GM18505 (cell line): ENCODE results near the gene OR1K1.

Experiments used
- ATAC-seq: cut with Tn5 transposase; IDR thresholded peaks from one replicate; pipeline ENCODE4 v1.9.1; 2021; ENCODE audit not compliant: unreplicated experiment
- POLR2A ChIP-seq: IDR thresholded peaks from 4 replicates; pipeline ENCODE4 v1.6.1; 2011; ENCODE audit warnings: borderline replicate concordance; ENCODE audit not compliant: insufficient read depth, insufficient read length; ENCODE audit errors: extremely low read depth

The OR1K1 gene

DNA sequence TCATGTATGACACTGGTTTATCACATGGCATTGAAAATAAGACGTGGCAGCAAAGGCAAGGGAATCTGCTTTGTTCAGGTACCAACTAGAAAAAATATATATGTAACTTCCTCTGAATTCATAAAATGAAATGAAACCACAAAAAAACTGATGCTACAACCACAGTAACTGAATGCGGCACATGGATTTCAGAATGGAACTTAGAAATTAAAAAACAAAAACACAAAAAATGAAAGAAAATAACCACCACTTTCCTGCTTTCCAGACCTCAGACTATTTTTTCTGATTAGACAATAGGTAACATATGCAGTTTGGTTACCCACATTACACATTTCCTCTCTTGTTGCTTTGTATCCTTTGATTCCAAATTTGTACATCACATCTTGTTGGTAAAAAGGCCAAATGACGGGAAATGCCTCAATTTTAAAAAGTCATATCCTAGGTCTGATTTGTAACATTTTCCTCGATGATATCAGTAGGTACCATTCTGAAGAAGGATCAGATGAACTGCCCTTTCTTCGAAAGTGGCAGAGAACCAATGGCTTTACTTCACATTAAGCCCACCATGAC is 46.5 kb downstream of the OR1K1 start:
- ATAC-seq = no peak
- no peak for TF ChIP-seq POLR2A

DNA sequence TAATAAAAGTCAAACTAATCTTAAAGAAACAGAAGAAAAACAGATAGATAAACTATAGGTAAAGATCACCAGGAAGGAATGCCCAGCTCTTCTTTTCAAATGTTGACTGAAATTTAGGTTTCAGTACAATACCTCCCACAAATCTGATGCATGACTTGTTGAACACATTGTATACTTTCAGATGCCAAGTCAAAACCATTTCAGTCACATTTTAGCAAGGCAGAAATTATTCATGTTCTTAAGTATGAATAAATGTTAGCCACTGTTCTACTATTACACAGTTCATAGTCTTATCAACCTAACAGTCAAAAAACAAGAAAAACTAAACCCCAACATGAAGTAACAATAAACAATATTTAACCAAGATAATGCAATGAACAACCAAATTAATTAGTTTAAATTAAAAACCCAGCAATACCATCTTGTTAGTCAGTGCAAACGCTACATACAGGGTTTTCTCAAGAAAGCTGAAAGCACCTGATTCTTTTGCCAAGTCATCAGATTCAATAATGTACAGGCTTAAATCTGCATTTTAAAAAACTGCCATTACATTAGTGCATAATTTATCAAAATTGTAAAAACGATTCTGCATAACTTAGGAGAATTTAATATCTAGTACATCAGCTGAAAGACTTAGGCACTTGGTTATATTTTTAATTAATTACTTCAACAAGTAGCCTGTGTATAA is 48.5 kb downstream of the OR1K1 start:
- TF ChIP-seq POLR2A = no peak
- ATAC-seq = no peak
